ENCODE results near the gene CTTN.

- TF ChIP-seq POLR2A (IDR thresholded peaks at IDR 0.05) = no peak
- no peak for TF ChIP-seq CTCF (IDR thresholded peaks at IDR 0.05)
- no peak for TF ChIP-seq POLR2AphosphoS5 (IDR thresholded peaks at IDR 0.05; ENCODE audit: insufficient read depth in 1 of 2, low read depth in 1 of 2)
Observed at GRCh38 chr11:70478166-70478890, 80.0 kb downstream of the CTTN start.
